ENCODE data around the gene RALY.

RALY gene

DNA sequence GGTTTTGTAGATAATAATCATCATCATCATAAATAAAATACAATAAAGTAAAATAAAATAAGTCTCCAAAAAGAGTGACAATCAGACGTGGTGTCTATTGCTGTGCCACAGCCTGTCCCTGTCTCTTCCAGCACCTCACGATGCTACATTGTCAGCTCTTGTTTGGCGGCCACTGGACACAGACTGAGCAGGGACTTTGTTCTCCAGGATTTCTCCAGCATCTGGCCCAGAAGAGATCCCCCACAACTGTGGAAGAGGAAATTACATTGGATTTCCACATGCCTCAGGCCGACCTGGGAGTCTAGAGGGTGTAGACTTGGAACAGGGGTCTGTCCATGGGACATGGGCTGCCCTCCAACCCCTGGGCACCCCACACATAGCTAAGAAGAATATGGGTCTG is 39.2 kb upstream of the RALY start:
- in situ Hi-C loops (cut with HindIII; ENCODE audit: low sequenced_read_pairs) = no loop called here
- no peak for DNase-seq (ENCODE audit: low read depth, low spot score)
- no peak overlapping the region for H3K4me3 ChIP-seq (ENCODE audit: low read depth, low read length)
- TF ChIP-seq CTCF (IDR thresholded peaks at IDR 0.05; ENCODE audit: low read depth, low read length) = no peak

- in situ Hi-C loops (cut with HindIII; ENCODE audit: low sequenced_read_pairs) = no loop called here
- H3K4me3 ChIP-seq (ENCODE audit: low read depth, low read length) = no peak overlapping the region
- no peak for TF ChIP-seq CTCF (IDR thresholded peaks at IDR 0.05; ENCODE audit: low read depth, low read length)
- DNase-seq (ENCODE audit: low read depth, low spot score) = no peak
These were observed 30.0 kb upstream of the RALY start for GRCh38 chr20:33963751-33964150.

GRCh38 chr20:33964441-33964840 is 29.3 kb upstream of the RALY start:
- no peak overlapping the region for H3K4me3 ChIP-seq (ENCODE audit: low read depth, low read length)
- in situ Hi-C loops (cut with HindIII; ENCODE audit: low sequenced_read_pairs) = no loop called here
- no peak for TF ChIP-seq CTCF (IDR thresholded peaks at IDR 0.05; ENCODE audit: low read depth, low read length)
- no peak for DNase-seq (ENCODE audit: low read depth, low spot score)

GRCh38 chr20:33967126-33967525 is 26.6 kb upstream of the RALY start:
- no peak for TF ChIP-seq CTCF (IDR thresholded peaks at IDR 0.05; ENCODE audit: low read depth, low read length)
- no peak overlapping the region for H3K4me3 ChIP-seq (ENCODE audit: low read depth, low read length)
- in situ Hi-C loops (cut with HindIII; ENCODE audit: low sequenced_read_pairs) = no loop called here
- DNase-seq (ENCODE audit: low read depth, low spot score) = no peak

- in situ Hi-C loops (cut with HindIII; ENCODE audit: low sequenced_read_pairs) = no loop called here
- H3K4me3 ChIP-seq (ENCODE audit: low read depth, low read length) = no peak overlapping the region
- no peak for DNase-seq (ENCODE audit: low read depth, low spot score)
- no peak for TF ChIP-seq CTCF (IDR thresholded peaks at IDR 0.05; ENCODE audit: low read depth, low read length)
These were observed 24.1 kb upstream of the RALY start for GRCh38 chr20:33969563-33969962.

GRCh38 chr20:33970229-33970628 is 23.5 kb upstream of the RALY start:
- DNase-seq (ENCODE audit: low read depth, low spot score) = no peak
- in situ Hi-C loops (cut with HindIII; ENCODE audit: low sequenced_read_pairs) = no loop called here
- TF ChIP-seq CTCF (IDR thresholded peaks at IDR 0.05; ENCODE audit: low read depth, low read length) = no peak
- H3K4me3 ChIP-seq (ENCODE audit: low read depth, low read length) = no peak overlapping the region

Measured in astrocyte of the spinal cord (primary cell).